GM20000 (cell line): Measurements from ENCODE around the gene AVPI1.
"Not testable (repeated sequence)": the region's sequence is repeated elsewhere in the genome, so short reads cannot be mapped to it uniquely, and the experiment has no call there.

Experiments used
- DNase-seq: peaks from one replicate; pipeline ENCODE4 v3.0.0; 2012; ENCODE audit warnings: low spot score
- TF ChIP-seq, protein P1 (sequence below): IDR thresholded peaks from 2 replicates; pipeline ENCODE4 v1.5.1; 2012; ENCODE audit warnings: mild to moderate bottlenecking, control low read depth; ENCODE audit errors: extremely low read depth, missing control alignments

The AVPI1 gene

DNA sequence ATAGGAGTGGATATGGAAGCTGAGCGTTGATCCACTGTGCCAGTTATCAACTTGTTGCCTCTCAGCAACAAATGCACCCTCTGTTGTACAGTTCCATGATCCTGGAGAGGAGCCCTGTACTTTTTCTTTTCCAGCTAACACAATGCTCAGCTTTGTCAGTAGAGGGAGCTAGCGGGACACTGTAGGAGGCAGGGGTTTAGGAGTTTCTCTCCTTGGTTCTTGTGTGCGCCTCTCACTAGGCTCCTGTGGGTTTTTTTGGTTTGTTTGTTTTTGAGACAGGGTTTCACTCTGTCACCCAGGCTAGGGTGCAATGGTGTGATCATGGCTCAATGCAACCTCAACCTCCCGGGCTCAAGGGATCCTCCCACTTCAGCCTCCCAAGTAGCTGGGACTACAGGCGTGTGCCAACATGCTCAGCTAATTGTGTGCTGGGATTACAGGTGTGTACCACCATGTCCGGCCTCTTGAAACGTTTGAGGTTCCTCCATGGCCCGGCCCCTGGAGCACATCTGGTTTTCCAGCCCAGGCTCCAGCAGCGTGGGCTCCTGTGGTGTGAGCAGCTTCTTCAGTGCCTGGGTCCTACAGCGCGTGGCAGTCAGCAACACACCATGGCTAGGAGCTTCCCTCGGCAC, 14.5 kb upstream of the AVPI1 start:
- TF ChIP-seq, protein P1, sequence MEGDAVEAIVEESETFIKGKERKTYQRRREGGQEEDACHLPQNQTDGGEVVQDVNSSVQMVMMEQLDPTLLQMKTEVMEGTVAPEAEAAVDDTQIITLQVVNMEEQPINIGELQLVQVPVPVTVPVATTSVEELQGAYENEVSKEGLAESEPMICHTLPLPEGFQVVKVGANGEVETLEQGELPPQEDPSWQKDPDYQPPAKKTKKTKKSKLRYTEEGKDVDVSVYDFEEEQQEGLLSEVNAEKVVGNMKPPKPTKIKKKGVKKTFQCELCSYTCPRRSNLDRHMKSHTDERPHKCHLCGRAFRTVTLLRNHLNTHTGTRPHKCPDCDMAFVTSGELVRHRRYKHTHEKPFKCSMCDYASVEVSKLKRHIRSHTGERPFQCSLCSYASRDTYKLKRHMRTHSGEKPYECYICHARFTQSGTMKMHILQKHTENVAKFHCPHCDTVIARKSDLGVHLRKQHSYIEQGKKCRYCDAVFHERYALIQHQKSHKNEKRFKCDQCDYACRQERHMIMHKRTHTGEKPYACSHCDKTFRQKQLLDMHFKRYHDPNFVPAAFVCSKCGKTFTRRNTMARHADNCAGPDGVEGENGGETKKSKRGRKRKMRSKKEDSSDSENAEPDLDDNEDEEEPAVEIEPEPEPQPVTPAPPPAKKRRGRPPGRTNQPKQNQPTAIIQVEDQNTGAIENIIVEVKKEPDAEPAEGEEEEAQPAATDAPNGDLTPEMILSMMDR = peak; percentile 79
- peak; percentile 82 for DNase-seq

DNA sequence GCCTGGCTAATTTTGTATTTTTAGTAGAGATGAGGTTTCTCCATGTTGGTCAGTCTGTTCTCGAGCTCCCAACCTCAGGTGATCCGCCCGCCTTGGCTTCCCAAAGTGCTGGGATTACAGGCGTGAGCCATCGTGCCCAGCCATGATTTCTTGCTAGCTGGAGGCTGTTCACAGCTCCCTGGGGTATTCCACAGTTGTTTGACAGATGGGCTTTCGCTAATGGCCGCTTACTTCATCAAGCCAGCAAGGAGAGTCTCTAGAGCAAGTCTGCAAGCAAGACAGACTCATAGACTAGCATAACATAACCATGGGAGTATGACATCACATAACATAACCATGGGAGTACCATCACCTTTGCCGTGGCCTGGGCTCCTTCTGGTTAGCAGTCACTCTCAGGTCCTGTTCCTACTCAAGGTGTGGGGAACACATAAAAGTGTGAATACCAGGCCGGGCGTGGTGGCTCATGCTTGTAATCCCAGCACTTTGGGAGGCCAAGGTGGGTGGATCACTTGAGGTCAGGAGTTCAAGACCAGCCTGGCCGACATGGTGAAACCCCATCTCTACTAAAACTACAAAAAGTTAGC, 11.1 kb upstream of the AVPI1 start:
- not testable (repeated sequence) for DNase-seq

DNA sequence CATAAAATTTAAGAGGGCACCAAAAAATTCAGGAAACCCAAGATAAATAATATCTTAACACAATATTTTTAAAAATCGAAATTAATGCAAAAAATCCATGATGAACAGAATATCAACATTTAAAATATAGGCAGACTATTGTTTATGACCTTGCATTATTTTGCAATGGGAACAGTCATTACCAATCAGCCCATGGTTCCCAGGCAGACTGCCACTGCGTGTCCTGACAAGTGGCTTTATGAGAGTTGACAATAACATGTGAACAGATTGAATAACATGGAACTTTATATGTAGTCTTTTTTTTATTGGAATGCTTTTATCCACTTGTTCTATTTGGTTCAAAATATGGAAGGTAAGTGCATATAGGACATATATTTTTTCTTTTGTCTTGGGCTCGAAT, 3.1 kb upstream of the AVPI1 start:
- TF ChIP-seq, protein P1 = no peak
- no peak for DNase-seq

DNA sequence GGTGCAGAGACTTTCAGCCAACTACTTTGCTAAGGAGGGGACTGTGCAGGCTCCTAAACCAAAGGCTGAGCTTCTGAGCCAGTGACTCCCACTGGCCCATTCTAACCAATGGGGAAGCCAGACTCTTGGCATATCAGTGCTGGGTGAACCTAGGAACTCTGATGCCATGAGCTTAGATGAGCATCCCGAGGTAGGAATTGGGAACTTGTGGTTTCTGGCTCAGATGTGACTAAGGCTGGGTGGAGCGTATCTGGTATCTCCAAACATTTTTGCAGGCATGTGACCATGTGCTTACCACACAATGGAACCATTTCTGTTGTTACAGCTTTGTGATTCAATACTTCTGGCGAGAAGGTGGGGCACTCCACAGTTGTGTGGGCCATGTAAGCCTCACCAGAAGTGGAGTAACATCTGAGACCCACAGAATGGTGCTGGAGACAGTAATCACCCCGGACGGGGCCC, 2.5 kb upstream of the AVPI1 start:
- no peak for DNase-seq

DNA sequence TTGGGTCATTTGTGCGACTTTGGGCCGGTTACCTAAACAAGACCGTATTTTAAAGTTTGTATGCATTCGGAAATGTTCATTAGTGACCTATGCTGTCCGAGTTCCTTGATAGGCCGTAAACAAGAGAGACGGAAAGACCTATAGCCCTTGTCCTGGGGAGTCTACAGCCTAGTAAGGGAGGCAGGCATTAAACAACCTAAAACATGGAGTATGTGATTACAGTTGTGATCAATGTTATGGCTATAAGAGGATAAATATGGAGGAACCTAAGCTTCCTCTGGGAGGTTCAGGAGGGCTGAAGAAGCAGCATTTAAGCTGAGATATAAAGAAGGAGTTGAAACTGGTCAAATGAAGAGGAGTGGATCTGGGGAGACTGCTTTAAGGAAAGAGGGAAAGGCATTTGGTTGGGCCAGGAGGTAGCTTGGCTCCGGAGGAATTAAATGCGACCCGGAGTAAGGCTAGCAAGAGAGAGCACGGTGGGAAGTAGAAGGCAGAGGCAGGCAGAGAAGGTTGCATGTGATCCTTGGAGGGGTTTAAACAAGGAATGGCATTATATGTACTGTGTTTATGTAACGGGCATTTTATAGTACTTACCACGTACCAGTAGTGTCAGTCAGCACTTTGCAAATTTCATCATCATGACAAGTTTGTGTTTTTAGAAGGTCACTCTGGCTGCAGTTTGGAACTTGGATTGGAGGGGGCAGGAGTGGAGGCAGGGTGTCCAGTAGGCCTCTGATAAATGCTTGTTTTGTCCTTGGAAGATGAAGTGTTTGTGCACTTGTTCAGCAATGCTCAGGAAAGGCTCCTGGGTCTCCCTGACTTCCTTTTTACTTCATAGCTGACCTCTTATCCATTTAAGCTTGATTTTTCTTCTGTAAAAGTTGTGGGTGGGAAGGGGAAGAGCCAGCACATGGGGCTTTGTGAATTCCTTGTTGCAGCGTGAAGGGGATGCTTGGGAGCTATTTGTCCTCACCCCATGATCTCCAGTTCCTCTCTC, 1.0 kb upstream of the AVPI1 start:
- no peak for DNase-seq
- TF ChIP-seq, protein P1 = no peak

More for the DNA sequence above, 2.5 kb upstream of the AVPI1 start:
- TF ChIP-seq, protein P1 = no peak

DNA sequence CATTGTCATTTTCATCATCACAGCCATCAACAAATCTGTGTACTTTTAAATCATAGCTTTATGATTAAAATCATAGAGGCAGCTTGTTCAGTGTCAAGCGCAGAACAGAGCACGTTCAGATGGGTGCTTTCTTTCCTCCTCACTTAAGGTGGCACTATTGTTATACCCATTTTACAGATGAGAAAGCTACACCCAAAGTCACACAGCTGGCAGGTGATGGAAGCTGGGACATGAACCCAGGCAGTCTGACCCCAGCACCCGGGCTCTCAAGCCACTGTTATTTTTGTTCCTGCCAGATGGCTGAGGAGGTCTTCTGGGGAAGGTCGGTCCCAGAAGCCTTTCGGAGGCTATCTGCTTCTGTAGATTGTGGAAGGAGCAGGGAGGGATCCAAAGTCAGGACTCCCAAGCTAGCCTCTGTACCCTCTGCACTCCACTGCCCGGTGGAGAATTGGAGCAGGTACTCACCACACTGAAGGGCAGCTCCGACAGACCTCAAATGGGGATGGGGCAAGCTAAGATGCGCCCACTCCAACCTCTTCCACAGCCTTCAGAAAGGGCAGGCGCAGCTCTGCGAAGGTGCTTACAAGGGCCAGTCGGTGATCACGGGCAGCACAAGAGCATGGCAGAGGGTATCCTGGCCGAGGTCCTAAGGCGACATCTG, 610 bp downstream of the AVPI1 start:
- TF ChIP-seq, protein P1 = no peak
- DNase-seq = no peak

DNA sequence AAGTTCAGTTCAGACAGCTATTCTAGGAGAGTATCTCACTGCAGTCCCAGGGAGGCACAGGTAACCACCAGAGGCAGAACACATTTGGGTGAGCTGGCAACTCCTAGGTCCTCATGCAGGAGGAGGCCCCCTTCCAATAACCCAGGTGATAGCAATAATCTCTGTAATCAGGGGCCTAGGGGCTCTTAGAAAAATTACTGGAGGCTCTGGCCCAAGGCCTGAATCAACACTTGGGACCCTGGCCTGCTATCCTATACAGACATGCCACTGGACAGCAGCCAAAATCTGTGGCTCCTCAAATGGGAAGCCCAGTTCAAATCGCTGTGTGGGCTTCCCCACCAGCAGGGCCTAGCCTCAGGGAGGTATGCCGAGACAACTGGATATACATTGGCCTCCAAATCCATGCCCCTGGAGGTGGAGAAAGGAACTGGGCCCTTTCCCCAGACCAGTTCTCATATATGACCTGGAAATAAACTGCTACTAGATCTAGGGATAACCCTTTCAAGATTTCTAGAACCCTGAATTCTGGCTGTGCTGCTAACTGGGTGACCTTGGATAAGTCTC, 1.6 kb downstream of the AVPI1 start:
- TF ChIP-seq, protein P1 = no peak
- no peak for DNase-seq
